HEK293 (cell line): ENCODE measurements around the gene RORC.

ENCODE experiments used
- EGR2 ChIP-seq: fragments of 450-650 bp; formaldehyde crosslinking; IDR thresholded peaks from 2 replicates; pipeline ENCODE4 v1.5.1; 2016; ENCODE audit warnings: low read depth, missing biosample characterization, missing genetic modification characterization
- RBAK ChIP-seq: fragments of 450-650 bp; formaldehyde crosslinking; IDR thresholded peaks from 2 replicates; pipeline ENCODE4 v1.5.1; 2016; ENCODE audit warnings: missing biosample characterization, missing genetic modification characterization
- ZNF202 ChIP-seq: fragments of 450-650 bp; formaldehyde crosslinking; IDR thresholded peaks from 2 replicates; pipeline ENCODE4 v1.5.1; 2016; ENCODE audit warnings: missing biosample characterization, missing genetic modification characterization, borderline replicate concordance
- ZNF311 ChIP-seq: fragments of 450-650 bp; formaldehyde crosslinking; IDR thresholded peaks from 2 replicates; pipeline ENCODE4 v1.5.1; 2017; ENCODE audit warnings: missing biosample characterization, missing genetic modification characterization, borderline replicate concordance
- ZNF362 ChIP-seq: fragments of 450-650 bp; formaldehyde crosslinking; IDR thresholded peaks from 2 replicates; pipeline ENCODE4 v1.5.1; 2016; ENCODE audit warnings: missing biosample characterization, missing genetic modification characterization
- ZNF560 ChIP-seq: fragments of 450-650 bp; formaldehyde crosslinking; IDR thresholded peaks from 2 replicates; pipeline ENCODE4 v1.5.1; 2017; ENCODE audit warnings: missing biosample characterization, missing genetic modification characterization, borderline replicate concordance
- TF ChIP-seq, protein P1 (sequence below): fragments of 450-650 bp; formaldehyde crosslinking; IDR thresholded peaks from 2 replicates; pipeline ENCODE4 v1.5.1; 2016; ENCODE audit warnings: missing biosample characterization, missing genetic modification characterization

DNA sequence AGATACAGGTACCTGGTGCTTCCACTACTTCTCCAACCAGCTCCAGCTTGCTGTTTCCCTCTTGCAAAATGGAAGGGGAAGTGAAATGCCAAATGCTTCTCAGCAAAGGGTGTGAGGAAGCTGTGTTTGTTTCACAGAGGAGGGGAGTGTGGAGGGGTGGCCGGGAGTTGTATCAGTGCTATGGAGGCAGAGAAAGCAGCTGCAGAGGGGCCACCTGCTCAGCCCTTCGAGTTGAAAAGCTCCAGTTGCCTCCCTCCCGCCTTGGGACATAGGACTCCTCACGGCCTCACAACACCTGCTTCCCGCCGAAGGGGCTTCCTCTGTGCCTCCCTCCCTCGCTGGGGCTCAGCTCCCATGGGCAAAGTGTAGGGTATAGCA is 14.3 kb downstream of the RORC start:
- TF ChIP-seq, protein P1, sequence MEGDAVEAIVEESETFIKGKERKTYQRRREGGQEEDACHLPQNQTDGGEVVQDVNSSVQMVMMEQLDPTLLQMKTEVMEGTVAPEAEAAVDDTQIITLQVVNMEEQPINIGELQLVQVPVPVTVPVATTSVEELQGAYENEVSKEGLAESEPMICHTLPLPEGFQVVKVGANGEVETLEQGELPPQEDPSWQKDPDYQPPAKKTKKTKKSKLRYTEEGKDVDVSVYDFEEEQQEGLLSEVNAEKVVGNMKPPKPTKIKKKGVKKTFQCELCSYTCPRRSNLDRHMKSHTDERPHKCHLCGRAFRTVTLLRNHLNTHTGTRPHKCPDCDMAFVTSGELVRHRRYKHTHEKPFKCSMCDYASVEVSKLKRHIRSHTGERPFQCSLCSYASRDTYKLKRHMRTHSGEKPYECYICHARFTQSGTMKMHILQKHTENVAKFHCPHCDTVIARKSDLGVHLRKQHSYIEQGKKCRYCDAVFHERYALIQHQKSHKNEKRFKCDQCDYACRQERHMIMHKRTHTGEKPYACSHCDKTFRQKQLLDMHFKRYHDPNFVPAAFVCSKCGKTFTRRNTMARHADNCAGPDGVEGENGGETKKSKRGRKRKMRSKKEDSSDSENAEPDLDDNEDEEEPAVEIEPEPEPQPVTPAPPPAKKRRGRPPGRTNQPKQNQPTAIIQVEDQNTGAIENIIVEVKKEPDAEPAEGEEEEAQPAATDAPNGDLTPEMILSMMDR (tag by site-specific recombination): no peak
- TF ChIP-seq ZNF202 (tag by site-specific recombination) (no peak), RBAK (tag by site-specific recombination) (no peak), EGR2 (tag by site-specific recombination) (no peak), ZNF311 (tag by site-specific recombination) (no peak), ZNF560 (tag by site-specific recombination) (no peak), ZNF362 (tag by site-specific recombination) (no peak)
